Duodenal mucosa (tissue), 2 donors: ENCODE data around the gene ASB2.

Experiments
- H3K27ac ChIP-seq: one replicate; pipeline ENCODE4 v1.7.0; 2013; ENCODE audit warnings: low read depth, low read length
- H3K27me3 ChIP-seq, 2 donors: one replicate each; pipeline ENCODE4 v1.7.0; 2013; ENCODE audit warnings: low read length in 2 of 2, control low read depth in 1 of 2; ENCODE audit not compliant: insufficient read depth in 2 of 2, control insufficient read depth in 1 of 2
- H3K36me3 ChIP-seq, 2 donors: one replicate each; pipeline ENCODE4 v1.7.0; 2013; ENCODE audit warnings: low read length in 2 of 2, control low read depth in 1 of 2; ENCODE audit not compliant: insufficient read depth in 2 of 2, control insufficient read depth in 1 of 2
- H3K4me1 ChIP-seq, 2 donors: one replicate each; pipeline ENCODE4 v1.7.0; 2013; ENCODE audit warnings: low read length in 2 of 2, control low read depth in 1 of 2; ENCODE audit not compliant: insufficient read depth in 2 of 2, control insufficient read depth in 1 of 2
- H3K4me3 ChIP-seq, 2 donors: one replicate each; pipeline ENCODE4 v1.7.0; 2013; ENCODE audit warnings: low read length in 2 of 2, low read depth in 1 of 2
- H3K9ac ChIP-seq, 2 donors: one replicate each; pipeline ENCODE4 v1.7.0; 2013; ENCODE audit warnings: low read length in 2 of 2, low read depth in 1 of 2
- H3K9me3 ChIP-seq, 2 donors: one replicate each; pipeline ENCODE4 v1.7.0; 2013; ENCODE audit warnings: low read length in 2 of 2, control low read depth in 1 of 2; ENCODE audit not compliant: control insufficient read depth in 1 of 2

ASB2 gene

GRCh38 chr14:93964281-93964680, 12.1 kb downstream of the ASB2 start:
- Histone ChIP-seq H3K27ac (no peak overlapping the region), H3K27me3 (no peaks in the 10 kb centered on the region), H3K4me1 (peaks cover 56 to 59% of the 10 kb centered on the region in 2 donors), H3K4me3 (no peak overlapping the region), H3K36me3 (no peaks in the 10 kb centered on the region), H3K9me3 (no peaks in the 10 kb centered on the region), H3K9ac (no peak overlapping the region)

GRCh38 chr14:93963692-93964091, 12.7 kb downstream of the ASB2 start:
- Histone ChIP-seq H3K9ac (no peak overlapping the region), H3K4me1 (peaks cover 60 to 61% of the 10 kb centered on the region in 2 donors), H3K27me3 (no peaks in the 10 kb centered on the region), H3K27ac (no peak overlapping the region), H3K36me3 (no peaks in the 10 kb centered on the region), H3K9me3 (no peaks in the 10 kb centered on the region), H3K4me3 (no peak overlapping the region)

- Histone ChIP-seq H3K27ac (peak overlapping the region; percentile 90), H3K9me3 (no peaks in the 10 kb centered on the region), H3K4me3 (no peak overlapping the region), H3K4me1 (peaks cover 64 to 69% of the 10 kb centered on the region in 2 donors), H3K9ac (peak overlapping the region in 1 of 2 donors; percentile 41), H3K27me3 (no peaks in the 10 kb centered on the region), H3K36me3 (no peaks in the 10 kb centered on the region)
Observed at GRCh38 chr14:93962701-93963601, 13.4 kb downstream of the ASB2 start.

- Histone ChIP-seq H3K27me3 (no peaks in the 10 kb centered on the region), H3K36me3 (no peaks in the 10 kb centered on the region), H3K27ac (no peak overlapping the region), H3K9me3 (no peaks in the 10 kb centered on the region), H3K4me3 (no peak overlapping the region), H3K4me1 (peaks cover 62 to 70% of the 10 kb centered on the region in 2 donors), H3K9ac (no peak overlapping the region)
Observed at GRCh38 chr14:93961620-93962019, 14.8 kb downstream of the ASB2 start.

- no peak overlapping the region for H3K27ac ChIP-seq
- no peaks in the 10 kb centered on the region for H3K9me3 ChIP-seq
- H3K36me3 ChIP-seq, result no peaks in the 10 kb centered on the region
- peaks cover 55 to 75% of the 10 kb centered on the region in 2 donors for H3K4me1 ChIP-seq
- H3K9ac ChIP-seq, result no peak overlapping the region
- no peak overlapping the region for H3K4me3 ChIP-seq
- H3K27me3 ChIP-seq, result no peaks in the 10 kb centered on the region
Observed at GRCh38 chr14:93960774-93961438, 15.5 kb downstream of the ASB2 start.

- H3K27ac ChIP-seq, result no peak overlapping the region
- H3K9ac ChIP-seq, result no peak overlapping the region
- no peaks in the 10 kb centered on the region for H3K9me3 ChIP-seq
- no peaks in the 10 kb centered on the region for H3K27me3 ChIP-seq
- no peak overlapping the region for H3K4me3 ChIP-seq
- H3K4me1 ChIP-seq, result peaks cover 51 to 75% of the 10 kb centered on the region in 2 donors
- no peaks in the 10 kb centered on the region for H3K36me3 ChIP-seq
Observed at GRCh38 chr14:93960108-93960475, 16.3 kb downstream of the ASB2 start.

GRCh38 chr14:93959239-93960107, 16.9 kb downstream of the ASB2 start:
- Histone ChIP-seq H3K9me3 (no peaks in the 10 kb centered on the region), H3K4me1 (peaks cover 45 to 76% of the 10 kb centered on the region in 2 donors), H3K27me3 (no peaks in the 10 kb centered on the region), H3K9ac (peak overlapping the region in 1 of 2 donors; percentile 7), H3K4me3 (peak overlapping the region in 1 of 2 donors; percentile 19), H3K27ac (peak overlapping the region; percentile 26), H3K36me3 (no peaks in the 10 kb centered on the region)

GRCh38 chr14:93958567-93959238, 17.7 kb downstream of the ASB2 start:
- H3K27ac ChIP-seq, result peak overlapping the region; percentile 26
- no peaks in the 10 kb centered on the region for H3K9me3 ChIP-seq
- peaks cover 46 to 76% of the 10 kb centered on the region in 2 donors for H3K4me1 ChIP-seq
- peak overlapping the region in 1 of 2 donors; percentile 7 for H3K9ac ChIP-seq
- H3K4me3 ChIP-seq, result peak overlapping the region in 1 of 2 donors; percentile 19
- H3K36me3 ChIP-seq, result no peaks in the 10 kb centered on the region
- H3K27me3 ChIP-seq, result no peaks in the 10 kb centered on the region

- no peaks in the 10 kb centered on the region for H3K9me3 ChIP-seq
- H3K36me3 ChIP-seq, result no peaks in the 10 kb centered on the region
- peaks cover 46 to 76% of the 10 kb centered on the region in 2 donors for H3K4me1 ChIP-seq
- H3K27ac ChIP-seq, result no peak overlapping the region
- no peaks in the 10 kb centered on the region for H3K27me3 ChIP-seq
- no peak overlapping the region for H3K4me3 ChIP-seq
- H3K9ac ChIP-seq, result peak overlapping the region in 1 of 2 donors; percentile 7
Observed at GRCh38 chr14:93957751-93958566, 18.4 kb downstream of the ASB2 start.
